GM21576 (cell line): ENCODE results near the gene ZNF827.

Experiments
- ATAC-seq: cut with Tn5 transposase; IDR thresholded peaks from one replicate; pipeline ENCODE4 v1.9.1; 2021; ENCODE audit warnings: mild to moderate bottlenecking, moderate library complexity; ENCODE audit not compliant: unreplicated experiment

ZNF827 gene

GRCh38 chr4:145766273-145766672, 172.3 kb downstream of the ZNF827 start:
- ATAC-seq, result no peak

GRCh38 chr4:145763399-145763798, 175.2 kb downstream of the ZNF827 start:
- no peak for ATAC-seq

- no peak for ATAC-seq
Measured at GRCh38 chr4:145762719-145763118, 175.9 kb downstream of the ZNF827 start.

DNA sequence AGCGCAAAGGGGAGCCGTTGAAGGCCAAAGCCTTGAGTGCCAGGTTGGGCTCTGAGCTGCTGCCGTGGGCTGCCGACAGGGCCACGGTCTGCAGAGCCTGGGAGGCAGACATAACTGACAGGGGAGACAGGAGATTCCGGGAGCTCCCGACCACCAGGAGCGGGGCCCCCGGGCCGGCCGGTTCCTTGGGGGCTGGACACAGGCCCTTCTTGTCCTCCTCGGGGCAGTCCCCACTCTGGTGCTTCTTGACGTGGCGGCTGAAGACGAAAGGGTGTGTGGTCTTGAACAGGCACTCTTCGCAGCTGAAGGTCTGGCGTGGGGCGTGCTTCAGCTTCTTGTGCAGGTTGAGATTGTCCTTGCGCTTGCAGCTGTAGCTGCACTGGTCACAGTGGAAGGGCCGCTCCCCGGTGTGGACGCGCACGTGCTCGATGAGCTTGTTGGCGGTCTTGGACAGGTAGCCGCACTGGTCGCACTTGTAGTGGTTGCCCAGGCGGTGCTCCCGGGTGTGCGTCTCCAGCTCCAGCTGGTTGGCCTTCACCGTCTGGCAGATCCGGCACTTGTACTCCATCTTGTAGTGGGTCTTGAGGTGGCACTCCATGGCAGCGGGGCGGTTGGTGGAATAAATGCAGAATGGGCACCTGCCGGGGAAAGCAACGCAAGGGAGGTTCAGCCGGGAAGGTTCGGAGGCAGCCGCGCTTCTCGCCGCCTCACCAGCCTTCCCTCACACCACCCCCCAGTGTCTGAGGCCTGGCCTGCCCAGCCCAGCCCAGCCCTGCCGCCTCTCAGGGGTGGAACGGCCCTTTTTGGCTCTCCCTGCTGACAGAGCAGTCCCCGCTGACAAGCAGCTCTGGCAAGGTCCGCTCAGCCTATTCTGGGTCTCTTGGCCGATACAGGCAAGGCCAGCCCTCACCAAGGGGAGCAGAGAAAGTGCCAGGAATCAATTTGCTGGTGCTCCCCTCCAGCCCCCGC, 177.4 kb downstream of the ZNF827 start:
- no peak for ATAC-seq

DNA sequence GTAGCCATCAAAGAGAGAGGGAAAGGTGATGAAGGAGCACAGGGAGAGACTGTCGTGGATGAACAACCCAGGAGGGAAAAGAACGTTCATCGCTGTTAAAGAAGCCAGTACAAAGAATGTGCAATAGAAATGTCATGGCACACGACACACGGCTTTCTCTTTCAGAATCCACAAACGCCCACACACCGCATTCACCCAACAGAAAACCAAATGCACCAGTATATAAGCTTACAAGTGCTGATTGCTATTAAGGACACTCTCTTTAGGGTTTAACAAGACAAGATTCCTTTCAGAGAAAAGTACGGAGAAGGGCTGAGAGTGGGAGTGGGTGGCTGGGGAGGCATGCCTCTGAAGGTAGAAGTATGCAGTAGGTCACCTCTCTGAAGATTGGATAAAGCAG, 178.4 kb downstream of the ZNF827 start:
- no peak for ATAC-seq

- ATAC-seq, result no peak
Measured at GRCh38 chr4:145757188-145757587, 181.4 kb downstream of the ZNF827 start.

- no peak for ATAC-seq
Measured at GRCh38 chr4:145756244-145756643, 182.4 kb downstream of the ZNF827 start.

DNA sequence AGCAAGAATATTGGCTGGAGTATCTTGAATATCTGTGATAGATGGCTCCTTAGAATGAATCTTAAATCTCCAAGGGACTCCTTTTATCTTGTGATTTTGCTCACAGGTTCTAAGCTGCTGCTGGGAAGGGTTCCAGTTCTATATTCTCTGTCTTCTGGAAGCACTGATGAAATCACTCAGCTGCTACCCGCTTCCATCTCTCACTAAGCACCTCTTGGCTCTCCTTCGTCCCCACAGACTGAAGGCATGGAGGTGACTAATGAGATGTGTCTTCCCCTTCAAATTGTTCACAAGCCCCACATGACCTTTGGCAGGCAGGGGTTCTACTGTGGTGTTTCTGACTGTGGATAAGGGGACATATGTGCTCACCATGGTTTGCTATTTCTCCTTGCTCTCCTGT, 182.8 kb downstream of the ZNF827 start:
- no peak for ATAC-seq

GRCh38 chr4:145743641-145744040, 195.0 kb downstream of the ZNF827 start:
- ATAC-seq, result no peak

DNA sequence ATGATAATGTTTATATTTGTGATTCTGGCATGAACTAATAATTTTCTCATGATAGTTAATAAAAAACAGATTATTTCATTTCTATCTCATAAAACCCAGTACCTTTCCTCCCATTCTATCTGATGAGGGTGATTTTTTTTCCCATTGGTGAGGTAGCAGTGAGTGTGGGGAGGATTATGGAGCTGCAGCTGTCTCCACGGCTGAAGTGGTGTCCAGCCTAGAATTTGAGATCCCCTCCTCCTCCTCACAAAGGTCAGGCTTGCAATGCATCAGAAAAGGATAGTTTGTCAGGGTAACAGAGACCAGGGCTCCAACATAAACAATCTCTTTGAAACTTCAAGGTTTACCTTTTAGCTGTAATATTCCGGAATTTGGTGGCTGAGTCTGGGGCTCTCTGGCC, 197.8 kb downstream of the ZNF827 start:
- no peak for ATAC-seq

DNA sequence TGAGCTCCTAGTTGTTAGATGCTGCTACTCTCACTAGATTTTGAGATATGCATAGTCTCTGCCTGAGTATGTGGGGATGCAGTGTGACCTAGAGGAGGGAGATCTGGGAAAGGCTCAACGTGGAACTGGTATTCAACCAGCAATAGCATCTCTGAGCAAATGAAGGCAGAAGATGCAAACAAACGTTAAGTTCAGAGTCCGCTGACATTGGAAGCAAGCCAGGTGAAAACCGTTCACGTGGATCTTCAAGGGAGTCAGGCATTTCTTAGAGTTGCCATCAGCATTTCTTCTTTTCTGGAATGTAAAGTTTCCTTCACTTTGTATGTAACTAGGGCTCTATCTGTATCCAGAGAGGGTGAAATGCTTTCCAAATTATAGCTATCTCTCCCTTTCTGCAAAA, 198.8 kb downstream of the ZNF827 start:
- ATAC-seq, result no peak

GRCh38 chr4:145736241-145736831, 202.3 kb downstream of the ZNF827 start:
- ATAC-seq, result no peak

GRCh38 chr4:145735827-145736226, 202.8 kb downstream of the ZNF827 start:
- no peak for ATAC-seq

- ATAC-seq, result no peak
Measured at GRCh38 chr4:145735347-145735675, 203.3 kb downstream of the ZNF827 start.

DNA sequence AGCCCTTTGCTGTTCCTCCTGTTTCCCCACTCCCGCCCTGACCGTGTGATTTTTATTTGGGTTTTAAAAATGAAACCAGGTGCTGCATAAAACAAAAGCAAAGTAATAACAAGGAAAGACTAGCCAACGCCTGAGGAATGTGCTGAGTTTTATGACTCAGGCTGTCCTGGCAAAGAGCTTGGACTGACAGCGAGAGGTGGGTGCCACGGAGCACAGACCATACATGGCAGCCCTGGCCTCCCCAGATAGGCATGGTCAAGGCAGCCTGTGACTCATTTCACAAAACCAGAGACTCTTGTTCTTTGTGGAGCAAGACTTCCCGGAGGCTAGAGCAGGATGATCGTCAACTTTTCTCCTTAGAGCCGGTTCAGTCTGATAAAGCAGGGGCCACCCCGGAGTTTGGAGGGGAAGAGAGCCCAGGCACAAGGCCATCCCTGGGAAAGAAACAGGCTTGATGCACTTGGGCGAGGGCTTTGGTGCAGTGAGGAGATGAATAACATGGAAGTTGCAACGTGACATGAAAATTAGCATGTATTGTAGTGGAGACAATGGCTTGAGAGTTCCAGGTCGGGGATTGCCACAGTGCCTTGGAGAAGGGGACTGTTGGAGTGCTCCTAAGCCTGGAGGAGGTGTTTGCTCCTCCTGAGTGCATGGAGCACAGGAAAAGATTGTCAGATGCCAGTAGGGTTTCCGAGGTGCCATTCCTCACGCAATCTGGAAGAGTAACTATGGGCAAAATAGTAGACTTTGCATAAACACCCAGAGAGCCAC, 203.9 kb downstream of the ZNF827 start:
- ATAC-seq, result peak; percentile 39

- no peak for ATAC-seq
Measured at GRCh38 chr4:145734031-145734430, 204.6 kb downstream of the ZNF827 start.

GRCh38 chr4:145732895-145733880, 205.4 kb downstream of the ZNF827 start:
- ATAC-seq, result peak; percentile 87

GRCh38 chr4:145732001-145732815, 206.4 kb downstream of the ZNF827 start:
- no peak for ATAC-seq

GRCh38 chr4:145731028-145731427, 207.6 kb downstream of the ZNF827 start:
- ATAC-seq, result no peak

GRCh38 chr4:145730026-145730425, 208.6 kb downstream of the ZNF827 start:
- no peak for ATAC-seq
